HEK293T (cell line): ENCODE data around the gene KCNJ16.

Source experiments
- CTCF ChIA-PET: fragments of 350-600 bp; formaldehyde crosslinking; extraction: SDS; loops from one replicate; lab custom pipeline; 2021; ENCODE audit warnings: antibody characterized with exemption, inconsistent platforms; lab: Yijun Ruan, JAX
- POLR2A ChIA-PET: fragments of 350-600 bp; formaldehyde crosslinking; extraction: SDS; loops from one replicate; lab custom pipeline; 2020; ENCODE audit warnings: antibody characterized with exemption, inconsistent platforms; lab: Yijun Ruan, JAX
- DNase-seq: peaks from one replicate; pipeline ENCODE4 v3.0.0; 2012; ENCODE audit warnings: mixed read lengths; ENCODE audit errors: extremely low spot score
- ARNT ChIP-seq: fragments of 450-650 bp; IDR thresholded peaks from 2 replicates; pipeline ENCODE4 v1.6.1; 2017; ENCODE audit warnings: mild to moderate bottlenecking
- CTBP1 ChIP-seq: fragments of 450-650 bp; IDR thresholded peaks from 2 replicates; pipeline ENCODE4 v1.6.1; 2016; ENCODE audit warnings: borderline replicate concordance
- ELF4 ChIP-seq: fragments of 450-650 bp; IDR thresholded peaks from 2 replicates; pipeline ENCODE4 v1.6.1; 2017; ENCODE audit warnings: antibody characterized with exemption
- FOXK2 ChIP-seq: fragments of 450-650 bp; IDR thresholded peaks from 2 replicates; pipeline ENCODE4 v1.6.1; 2016; ENCODE audit warnings: mild to moderate bottlenecking
- HDGF ChIP-seq: fragments of 450-650 bp; IDR thresholded peaks from 2 replicates; pipeline ENCODE4 v1.6.1; 2017; ENCODE audit warnings: antibody characterized with exemption, borderline replicate concordance
- NFRKB ChIP-seq: fragments of 450-650 bp; IDR thresholded peaks from 2 replicates; pipeline ENCODE4 v1.6.1; 2016; ENCODE audit warnings: mild to moderate bottlenecking, moderate library complexity
- SP1 ChIP-seq: fragments of 450-650 bp; IDR thresholded peaks from 2 replicates; pipeline ENCODE4 v1.6.1; 2017
- TARDBP ChIP-seq: fragments of 450-650 bp; IDR thresholded peaks from 2 replicates; pipeline ENCODE4 v1.6.1; 2016
- ZNF384 ChIP-seq: fragments of 450-650 bp; IDR thresholded peaks from 2 replicates; pipeline ENCODE4 v1.6.1; 2016
- TF ChIP-seq, protein P1 (sequence below): fragments of 450-650 bp; IDR thresholded peaks from 2 replicates; pipeline ENCODE4 v1.6.1; 2016

KCNJ16 gene

DNA sequence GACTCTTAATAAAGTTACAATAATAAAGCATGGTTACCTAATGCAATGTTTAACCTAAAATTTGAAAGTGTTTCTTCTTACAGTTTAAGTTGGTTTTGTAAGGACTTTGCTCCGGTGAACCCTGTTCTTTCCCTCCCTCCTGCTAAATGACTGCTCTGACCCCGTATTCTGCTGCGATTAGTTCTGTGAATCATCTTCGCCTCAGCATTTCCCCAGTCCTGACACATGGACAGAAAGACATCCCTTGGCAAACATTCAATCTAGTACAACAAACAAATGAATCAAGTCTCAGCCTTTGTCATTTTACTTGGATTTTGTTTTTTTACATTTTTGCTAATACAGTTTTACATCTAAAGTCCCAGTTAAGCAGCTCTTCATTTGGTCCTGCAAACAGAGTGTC lies 109.7 kb downstream of the KCNJ16 start:
- DNase-seq, result no peak
- POLR2A ChIA-PET, result no interaction called here
- TF ChIP-seq SP1, result no peak
- no peak for TF ChIP-seq ARNT
- TF ChIP-seq, protein P1, sequence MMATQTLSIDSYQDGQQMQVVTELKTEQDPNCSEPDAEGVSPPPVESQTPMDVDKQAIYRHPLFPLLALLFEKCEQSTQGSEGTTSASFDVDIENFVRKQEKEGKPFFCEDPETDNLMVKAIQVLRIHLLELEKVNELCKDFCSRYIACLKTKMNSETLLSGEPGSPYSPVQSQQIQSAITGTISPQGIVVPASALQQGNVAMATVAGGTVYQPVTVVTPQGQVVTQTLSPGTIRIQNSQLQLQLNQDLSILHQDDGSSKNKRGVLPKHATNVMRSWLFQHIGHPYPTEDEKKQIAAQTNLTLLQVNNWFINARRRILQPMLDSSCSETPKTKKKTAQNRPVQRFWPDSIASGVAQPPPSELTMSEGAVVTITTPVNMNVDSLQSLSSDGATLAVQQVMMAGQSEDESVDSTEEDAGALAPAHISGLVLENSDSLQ, result no peak
- TF ChIP-seq HDGF, result no peak
- TF ChIP-seq FOXK2, result no peak
- no peak for TF ChIP-seq ELF4
- TF ChIP-seq NFRKB, result no peak
- TF ChIP-seq CTBP1, result no peak
- TF ChIP-seq TARDBP, result no peak
- no peak for TF ChIP-seq ZNF384
- CTCF ChIA-PET, result no interaction called here
